ENCODE data around the gene MROH8.
"Not testable (repeated sequence)": the region's sequence is repeated elsewhere in the genome, so short reads cannot be mapped to it uniquely, and the experiment has no call there.

MROH8 gene

GRCh38 chr20:37154684-37155298, 24.6 kb downstream of the MROH8 start:
- no peak overlapping the region for H2AFZ ChIP-seq (ENCODE audit: low read depth)
- no peak overlapping the region for H3K4me3 ChIP-seq (IDR thresholded peaks at IDR 0.05; ENCODE audit: insufficient read depth, low read depth, low read length)
- no peaks in the 10 kb centered on the region for H4K20me1 ChIP-seq (ENCODE audit: insufficient read depth)
- no peak overlapping the region for H3K4me2 ChIP-seq
- no peak overlapping the region for H3K9ac ChIP-seq
- no peak overlapping the region for H3K27ac ChIP-seq
- no peaks in the 10 kb centered on the region for H3K4me1 ChIP-seq (ENCODE audit: low read depth, poor library complexity, severe bottlenecking)
- no peak for TF ChIP-seq CTCF (conservative IDR thresholded peaks at IDR 0.05; ENCODE audit: low read depth, low read length)
- no peaks in the 10 kb centered on the region for H3K27me3 ChIP-seq (ENCODE audit: insufficient read depth, low read depth)
- H3K79me2 ChIP-seq (ENCODE audit: insufficient read depth, low read depth): no peaks in the 10 kb centered on the region
- no peaks in the 10 kb centered on the region for H3K36me3 ChIP-seq (ENCODE audit: insufficient read depth)

- Histone ChIP-seq H3K4me3 (IDR thresholded peaks at IDR 0.05; ENCODE audit: insufficient read depth, low read depth, low read length) (no peak overlapping the region), H2AFZ (ENCODE audit: low read depth) (no peak overlapping the region), H3K4me1 (ENCODE audit: low read depth, poor library complexity, severe bottlenecking) (no peaks in the 10 kb centered on the region), H3K9ac (no peak overlapping the region), H3K4me2 (no peak overlapping the region), H3K27ac (no peak overlapping the region), H4K20me1 (ENCODE audit: insufficient read depth) (no peaks in the 10 kb centered on the region), H3K27me3 (ENCODE audit: insufficient read depth, low read depth) (no peaks in the 10 kb centered on the region), H3K36me3 (ENCODE audit: insufficient read depth) (no peaks in the 10 kb centered on the region), H3K79me2 (ENCODE audit: insufficient read depth, low read depth) (no peaks in the 10 kb centered on the region)
- TF ChIP-seq CTCF (conservative IDR thresholded peaks at IDR 0.05; ENCODE audit: low read depth, low read length): no peak
Observed at GRCh38 chr20:37152284-37152683, 27.1 kb downstream of the MROH8 start.

- Histone ChIP-seq H3K4me1 (ENCODE audit: low read depth, poor library complexity, severe bottlenecking) (no peaks in the 10 kb centered on the region), H3K9ac (no peak overlapping the region), H3K36me3 (ENCODE audit: insufficient read depth) (no peaks in the 10 kb centered on the region), H2AFZ (ENCODE audit: low read depth) (no peak overlapping the region), H3K4me3 (IDR thresholded peaks at IDR 0.05; ENCODE audit: insufficient read depth, low read depth, low read length) (no peak overlapping the region), H3K27me3 (ENCODE audit: insufficient read depth, low read depth) (no peaks in the 10 kb centered on the region), H3K27ac (no peak overlapping the region), H3K4me2 (no peak overlapping the region), H3K79me2 (ENCODE audit: insufficient read depth, low read depth) (no peaks in the 10 kb centered on the region), H4K20me1 (ENCODE audit: insufficient read depth) (no peaks in the 10 kb centered on the region)
- TF ChIP-seq CTCF (conservative IDR thresholded peaks at IDR 0.05; ENCODE audit: low read depth, low read length): no peak
Observed at GRCh38 chr20:37151529-37151928, 27.8 kb downstream of the MROH8 start.

- not testable (repeated sequence) for H3K4me3 ChIP-seq (IDR thresholded peaks at IDR 0.05; ENCODE audit: insufficient read depth, low read depth, low read length); H3K36me3 ChIP-seq (ENCODE audit: insufficient read depth); H2AFZ ChIP-seq (ENCODE audit: low read depth); H3K4me1 ChIP-seq (ENCODE audit: low read depth, poor library complexity, severe bottlenecking); H4K20me1 ChIP-seq (ENCODE audit: insufficient read depth); H3K4me2 ChIP-seq; H3K9ac ChIP-seq; H3K27ac ChIP-seq; H3K27me3 ChIP-seq (ENCODE audit: insufficient read depth, low read depth); H3K79me2 ChIP-seq (ENCODE audit: insufficient read depth, low read depth)
Observed at GRCh38 chr20:37150864-37151263, 28.5 kb downstream of the MROH8 start.

GRCh38 chr20:37147250-37147649, 32.1 kb downstream of the MROH8 start:
- H3K4me3 ChIP-seq (IDR thresholded peaks at IDR 0.05; ENCODE audit: insufficient read depth, low read depth, low read length): no peak overlapping the region
- H3K79me2 ChIP-seq (ENCODE audit: insufficient read depth, low read depth): no peaks in the 10 kb centered on the region

More at GRCh38 chr20:37147250-37147649, 32.1 kb downstream of the MROH8 start:
- no peak overlapping the region for H3K9ac ChIP-seq
- H2AFZ ChIP-seq (ENCODE audit: low read depth): no peak overlapping the region
- H3K4me2 ChIP-seq: no peak overlapping the region
- no peaks in the 10 kb centered on the region for H3K4me1 ChIP-seq (ENCODE audit: low read depth, poor library complexity, severe bottlenecking)
- H3K36me3 ChIP-seq (ENCODE audit: insufficient read depth): no peaks in the 10 kb centered on the region
- TF ChIP-seq CTCF (conservative IDR thresholded peaks at IDR 0.05; ENCODE audit: low read depth, low read length): no peak
- no peaks in the 10 kb centered on the region for H3K27me3 ChIP-seq (ENCODE audit: insufficient read depth, low read depth)
- H3K27ac ChIP-seq: no peak overlapping the region
- no peaks in the 10 kb centered on the region for H4K20me1 ChIP-seq (ENCODE audit: insufficient read depth)

All from KMS-11 (cell line).